Measurements from ENCODE around the gene STX16. TPM values are rescaled to one million over a fixed set of nuclear protein-coding genes. Genes with fewer than 3 reads are reported as not detected.

Gene STX16
- total and polyA plus RNA-seq, 9 of the 15 experiments (the other 6 are each of a cell fraction or from before 2014, with no cell fraction given), result 4.4 to 43.5 (median 14.7) TPM

DNA sequence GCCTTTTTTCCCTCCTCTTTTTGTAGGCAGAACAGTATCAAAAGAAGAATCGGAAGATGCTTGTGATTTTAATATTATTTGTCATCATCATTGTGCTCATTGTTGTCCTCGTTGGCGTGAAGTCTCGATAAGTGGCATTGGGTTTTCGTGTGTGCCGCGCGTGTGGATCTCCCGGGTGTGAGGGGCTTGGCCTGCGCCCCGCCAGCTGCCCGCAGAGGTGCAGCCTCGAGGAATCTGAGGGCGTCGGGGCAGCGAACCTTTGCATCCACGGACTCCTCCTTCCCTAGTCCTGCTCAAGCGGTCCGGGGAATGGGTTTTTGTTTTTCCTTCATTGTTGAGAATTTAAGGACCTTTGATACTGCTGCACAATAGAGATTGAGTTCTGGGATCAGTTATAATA is 25.1 kb downstream of the STX16 start:
- Histone ChIP-seq H3K9me3 (replicated peaks; ENCODE audit: control insufficient read depth, insufficient read depth, low read depth, low read length) (no peaks in the 10 kb centered on the region), H3K9ac (ENCODE audit: insufficient read depth in 1 of 2, low read depth in 2 of 2, low read length in 2 of 2) (no peak overlapping the region), H3K79me2 (ENCODE audit: control insufficient read depth, insufficient read depth, low read length) (no peaks in the 10 kb centered on the region), H3K36me3 (ENCODE audit: control insufficient read depth, insufficient read depth, low read length) (peaks cover 76% of the 10 kb centered on the region), H3K4me3 (no peak overlapping the region), H4K20me1 (replicated peaks; ENCODE audit: control insufficient read depth, insufficient read depth, low read length) (no peaks in the 10 kb centered on the region), H3K9me1 (ENCODE audit: control insufficient read depth, insufficient read depth, low read length) (no peaks in the 10 kb centered on the region), H3K27ac (ENCODE audit: extremely low read depth, low read depth, low read length) (no peak overlapping the region), H3K4me2 (ENCODE audit: insufficient read depth, low read length) (no peak overlapping the region), H3K4me1 (replicated peaks in 1 of 2; ENCODE audit: control insufficient read depth in 2 of 2, insufficient read depth in 2 of 2, low read length in 2 of 2) (no peaks in the 10 kb centered on the region), H3K27me3 (ENCODE audit: control insufficient read depth in 2 of 2, insufficient read depth in 2 of 2, low read length in 2 of 2) (no peaks in the 10 kb centered on the region), H2AFZ (ENCODE audit: low read depth, low read length) (no peak overlapping the region)
- in situ Hi-C loops (cut with MboI) (no loop called here), intact Hi-C loops (cut with micrococcal nuclease) (no loop called here)
- whole genome bisulfite sequencing (ENCODE audit: insufficient coverage, low coverage, missing lambda C conversion rate), result 93% methylated on average over 16 of the region's 19 CpGs
- ChIA-PET POLR2A (interaction anchor here (0.8 kb wide), 1 partner anchor 9 kb away, joined by 5 read pairs; no protein-coding TSS in a partner anchor), CTCF (ENCODE audit: low intra/inter-chr PET ratio) (no interaction called here)
- FAIRE-seq, result no peak
- no TSS peak for BruUV-seq (replicated peaks)
- DNase-seq (ENCODE audit: extremely low read depth in 1 of 4, low spot score in 3 of 4), result no peak
- no peak for ATAC-seq
- no peak for TF ChIP-seq POLR2A (conservative IDR thresholded peaks at IDR 0.05)
- TF ChIP-seq KDM1A (IDR thresholded peaks at IDR 0.05), result no peak
- TF ChIP-seq ZNF699 (CRISPR knock-in tag; IDR thresholded peaks at IDR 0.05; ENCODE audit: insufficient replicate concordance), result no peak
- no peak for TF ChIP-seq PTRF (tag; IDR thresholded peaks at IDR 0.05)
- TF ChIP-seq, protein P1, sequence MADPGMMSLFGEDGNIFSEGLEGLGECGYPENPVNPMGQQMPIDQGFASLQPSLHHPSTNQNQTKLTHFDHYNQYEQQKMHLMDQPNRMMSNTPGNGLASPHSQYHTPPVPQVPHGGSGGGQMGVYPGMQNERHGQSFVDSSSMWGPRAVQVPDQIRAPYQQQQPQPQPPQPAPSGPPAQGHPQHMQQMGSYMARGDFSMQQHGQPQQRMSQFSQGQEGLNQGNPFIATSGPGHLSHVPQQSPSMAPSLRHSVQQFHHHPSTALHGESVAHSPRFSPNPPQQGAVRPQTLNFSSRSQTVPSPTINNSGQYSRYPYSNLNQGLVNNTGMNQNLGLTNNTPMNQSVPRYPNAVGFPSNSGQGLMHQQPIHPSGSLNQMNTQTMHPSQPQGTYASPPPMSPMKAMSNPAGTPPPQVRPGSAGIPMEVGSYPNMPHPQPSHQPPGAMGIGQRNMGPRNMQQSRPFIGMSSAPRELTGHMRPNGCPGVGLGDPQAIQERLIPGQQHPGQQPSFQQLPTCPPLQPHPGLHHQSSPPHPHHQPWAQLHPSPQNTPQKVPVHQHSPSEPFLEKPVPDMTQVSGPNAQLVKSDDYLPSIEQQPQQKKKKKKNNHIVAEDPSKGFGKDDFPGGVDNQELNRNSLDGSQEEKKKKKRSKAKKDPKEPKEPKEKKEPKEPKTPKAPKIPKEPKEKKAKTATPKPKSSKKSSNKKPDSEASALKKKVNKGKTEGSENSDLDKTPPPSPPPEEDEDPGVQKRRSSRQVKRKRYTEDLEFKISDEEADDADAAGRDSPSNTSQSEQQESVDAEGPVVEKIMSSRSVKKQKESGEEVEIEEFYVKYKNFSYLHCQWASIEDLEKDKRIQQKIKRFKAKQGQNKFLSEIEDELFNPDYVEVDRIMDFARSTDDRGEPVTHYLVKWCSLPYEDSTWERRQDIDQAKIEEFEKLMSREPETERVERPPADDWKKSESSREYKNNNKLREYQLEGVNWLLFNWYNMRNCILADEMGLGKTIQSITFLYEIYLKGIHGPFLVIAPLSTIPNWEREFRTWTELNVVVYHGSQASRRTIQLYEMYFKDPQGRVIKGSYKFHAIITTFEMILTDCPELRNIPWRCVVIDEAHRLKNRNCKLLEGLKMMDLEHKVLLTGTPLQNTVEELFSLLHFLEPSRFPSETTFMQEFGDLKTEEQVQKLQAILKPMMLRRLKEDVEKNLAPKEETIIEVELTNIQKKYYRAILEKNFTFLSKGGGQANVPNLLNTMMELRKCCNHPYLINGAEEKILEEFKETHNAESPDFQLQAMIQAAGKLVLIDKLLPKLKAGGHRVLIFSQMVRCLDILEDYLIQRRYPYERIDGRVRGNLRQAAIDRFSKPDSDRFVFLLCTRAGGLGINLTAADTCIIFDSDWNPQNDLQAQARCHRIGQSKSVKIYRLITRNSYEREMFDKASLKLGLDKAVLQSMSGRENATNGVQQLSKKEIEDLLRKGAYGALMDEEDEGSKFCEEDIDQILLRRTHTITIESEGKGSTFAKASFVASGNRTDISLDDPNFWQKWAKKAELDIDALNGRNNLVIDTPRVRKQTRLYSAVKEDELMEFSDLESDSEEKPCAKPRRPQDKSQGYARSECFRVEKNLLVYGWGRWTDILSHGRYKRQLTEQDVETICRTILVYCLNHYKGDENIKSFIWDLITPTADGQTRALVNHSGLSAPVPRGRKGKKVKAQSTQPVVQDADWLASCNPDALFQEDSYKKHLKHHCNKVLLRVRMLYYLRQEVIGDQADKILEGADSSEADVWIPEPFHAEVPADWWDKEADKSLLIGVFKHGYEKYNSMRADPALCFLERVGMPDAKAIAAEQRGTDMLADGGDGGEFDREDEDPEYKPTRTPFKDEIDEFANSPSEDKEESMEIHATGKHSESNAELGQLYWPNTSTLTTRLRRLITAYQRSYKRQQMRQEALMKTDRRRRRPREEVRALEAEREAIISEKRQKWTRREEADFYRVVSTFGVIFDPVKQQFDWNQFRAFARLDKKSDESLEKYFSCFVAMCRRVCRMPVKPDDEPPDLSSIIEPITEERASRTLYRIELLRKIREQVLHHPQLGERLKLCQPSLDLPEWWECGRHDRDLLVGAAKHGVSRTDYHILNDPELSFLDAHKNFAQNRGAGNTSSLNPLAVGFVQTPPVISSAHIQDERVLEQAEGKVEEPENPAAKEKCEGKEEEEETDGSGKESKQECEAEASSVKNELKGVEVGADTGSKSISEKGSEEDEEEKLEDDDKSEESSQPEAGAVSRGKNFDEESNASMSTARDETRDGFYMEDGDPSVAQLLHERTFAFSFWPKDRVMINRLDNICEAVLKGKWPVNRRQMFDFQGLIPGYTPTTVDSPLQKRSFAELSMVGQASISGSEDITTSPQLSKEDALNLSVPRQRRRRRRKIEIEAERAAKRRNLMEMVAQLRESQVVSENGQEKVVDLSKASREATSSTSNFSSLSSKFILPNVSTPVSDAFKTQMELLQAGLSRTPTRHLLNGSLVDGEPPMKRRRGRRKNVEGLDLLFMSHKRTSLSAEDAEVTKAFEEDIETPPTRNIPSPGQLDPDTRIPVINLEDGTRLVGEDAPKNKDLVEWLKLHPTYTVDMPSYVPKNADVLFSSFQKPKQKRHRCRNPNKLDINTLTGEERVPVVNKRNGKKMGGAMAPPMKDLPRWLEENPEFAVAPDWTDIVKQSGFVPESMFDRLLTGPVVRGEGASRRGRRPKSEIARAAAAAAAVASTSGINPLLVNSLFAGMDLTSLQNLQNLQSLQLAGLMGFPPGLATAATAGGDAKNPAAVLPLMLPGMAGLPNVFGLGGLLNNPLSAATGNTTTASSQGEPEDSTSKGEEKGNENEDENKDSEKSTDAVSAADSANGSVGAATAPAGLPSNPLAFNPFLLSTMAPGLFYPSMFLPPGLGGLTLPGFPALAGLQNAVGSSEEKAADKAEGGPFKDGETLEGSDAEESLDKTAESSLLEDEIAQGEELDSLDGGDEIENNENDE (IDR thresholded peaks at IDR 0.05; ENCODE audit: low read depth, low read length), result no peak
- TF ChIP-seq SMAD3 (CRISPR knock-in tag; conservative IDR thresholded peaks at IDR 0.05), result no peak
- TF ChIP-seq ZBTB7A (IDR thresholded peaks at IDR 0.05; ENCODE audit: borderline replicate concordance, control insufficient read depth, low read depth, low read length), result no peak
- TF ChIP-seq CBX1 (IDR thresholded peaks at IDR 0.05; ENCODE audit: low read depth), result no peak
- no peak for TF ChIP-seq MYNN (IDR thresholded peaks at IDR 0.05)
- TF ChIP-seq MYNN (CRISPR knock-in tag; IDR thresholded peaks at IDR 0.05), result no peak
- no peak for TF ChIP-seq SMARCC2 (IDR thresholded peaks at IDR 0.05; ENCODE audit: low read depth)
- TF ChIP-seq, protein P2, sequence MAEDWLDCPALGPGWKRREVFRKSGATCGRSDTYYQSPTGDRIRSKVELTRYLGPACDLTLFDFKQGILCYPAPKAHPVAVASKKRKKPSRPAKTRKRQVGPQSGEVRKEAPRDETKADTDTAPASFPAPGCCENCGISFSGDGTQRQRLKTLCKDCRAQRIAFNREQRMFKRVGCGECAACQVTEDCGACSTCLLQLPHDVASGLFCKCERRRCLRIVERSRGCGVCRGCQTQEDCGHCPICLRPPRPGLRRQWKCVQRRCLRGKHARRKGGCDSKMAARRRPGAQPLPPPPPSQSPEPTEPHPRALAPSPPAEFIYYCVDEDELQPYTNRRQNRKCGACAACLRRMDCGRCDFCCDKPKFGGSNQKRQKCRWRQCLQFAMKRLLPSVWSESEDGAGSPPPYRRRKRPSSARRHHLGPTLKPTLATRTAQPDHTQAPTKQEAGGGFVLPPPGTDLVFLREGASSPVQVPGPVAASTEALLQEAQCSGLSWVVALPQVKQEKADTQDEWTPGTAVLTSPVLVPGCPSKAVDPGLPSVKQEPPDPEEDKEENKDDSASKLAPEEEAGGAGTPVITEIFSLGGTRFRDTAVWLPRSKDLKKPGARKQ (CRISPR knock-in tag; IDR thresholded peaks at IDR 0.05), result no peak
